Epithelial cell of proximal tubule (primary cell): ENCODE data around the gene CNTLN. TPM values are rescaled to one million over a fixed set of nuclear protein-coding genes. Genes with fewer than 3 reads are reported as not detected.

ENCODE experiments used
- DNase-seq: peaks from one replicate; pipeline ENCODE4 v3.0.0-alpha.2; 2011; ENCODE audit warnings: low read depth
- H3K4me3 ChIP-seq: 2 replicates; pipeline ENCODE4 v1.5.1; 2011; ENCODE audit warnings: low read depth, mild to moderate bottlenecking, low read length
- total RNA-seq: library from RNA; depleted of rRNA; stranded (reverse); fragments of >200 nt; gene quantifications from 2 replicates; pipeline ENCODE4 v1.2.3, GENCODE V29; 2015
- TF ChIP-seq, protein P1 (sequence below): conservative IDR thresholded peaks from 2 replicates; pipeline ENCODE4 v1.5.1; 2012; ENCODE audit warnings: low read depth, mild to moderate bottlenecking, low read length

The CNTLN gene, protein sequence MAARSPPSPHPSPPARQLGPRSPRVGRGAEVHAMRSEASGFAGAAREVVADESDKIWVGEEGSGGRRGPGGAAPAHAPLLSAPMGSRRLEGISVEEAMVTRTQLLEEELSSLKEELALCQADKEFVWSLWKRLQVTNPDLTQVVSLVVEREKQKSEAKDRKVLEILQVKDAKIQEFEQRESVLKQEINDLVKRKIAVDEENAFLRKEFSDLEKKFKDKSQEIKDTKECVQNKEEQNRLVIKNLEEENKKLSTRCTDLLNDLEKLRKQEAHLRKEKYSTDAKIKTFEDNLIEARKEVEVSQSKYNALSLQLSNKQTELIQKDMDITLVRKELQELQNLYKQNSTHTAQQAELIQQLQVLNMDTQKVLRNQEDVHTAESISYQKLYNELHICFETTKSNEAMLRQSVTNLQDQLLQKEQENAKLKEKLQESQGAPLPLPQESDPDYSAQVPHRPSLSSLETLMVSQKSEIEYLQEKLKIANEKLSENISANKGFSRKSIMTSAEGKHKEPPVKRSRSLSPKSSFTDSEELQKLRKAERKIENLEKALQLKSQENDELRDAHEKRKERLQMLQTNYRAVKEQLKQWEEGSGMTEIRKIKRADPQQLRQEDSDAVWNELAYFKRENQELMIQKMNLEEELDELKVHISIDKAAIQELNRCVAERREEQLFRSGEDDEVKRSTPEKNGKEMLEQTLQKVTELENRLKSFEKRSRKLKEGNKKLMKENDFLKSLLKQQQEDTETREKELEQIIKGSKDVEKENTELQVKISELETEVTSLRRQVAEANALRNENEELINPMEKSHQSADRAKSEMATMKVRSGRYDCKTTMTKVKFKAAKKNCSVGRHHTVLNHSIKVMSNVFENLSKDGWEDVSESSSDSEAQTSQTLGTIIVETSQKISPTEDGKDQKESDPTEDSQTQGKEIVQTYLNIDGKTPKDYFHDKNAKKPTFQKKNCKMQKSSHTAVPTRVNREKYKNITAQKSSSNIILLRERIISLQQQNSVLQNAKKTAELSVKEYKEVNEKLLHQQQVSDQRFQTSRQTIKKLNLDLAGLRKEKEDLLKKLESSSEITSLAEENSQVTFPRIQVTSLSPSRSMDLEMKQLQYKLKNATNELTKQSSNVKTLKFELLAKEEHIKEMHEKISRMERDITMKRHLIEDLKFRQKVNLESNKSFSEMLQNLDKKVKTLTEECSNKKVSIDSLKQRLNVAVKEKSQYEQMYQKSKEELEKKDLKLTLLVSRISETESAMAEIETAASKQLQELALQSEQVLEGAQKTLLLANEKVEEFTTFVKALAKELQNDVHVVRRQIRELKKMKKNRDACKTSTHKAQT (N-terminal part only)
- total RNA-seq: 5.6 and 8.1 TPM in 2 replicates

- H3K4me3 ChIP-seq: peak within 1 kb of the TSS; percentile 93
These were observed at the start of gene CNTLN for GRCh38 chr9:17134396-17135294. Gene CNTLN (plus strand): TSS chr9:17135040. CDS start chr9:17135066, 26 bp downstream.

GRCh38 chr9:17088566-17088965 lies 46.3 kb upstream of the CNTLN start:
- H3K4me3 ChIP-seq: no peak overlapping the region
- no peak for DNase-seq
- TF ChIP-seq, protein P1, sequence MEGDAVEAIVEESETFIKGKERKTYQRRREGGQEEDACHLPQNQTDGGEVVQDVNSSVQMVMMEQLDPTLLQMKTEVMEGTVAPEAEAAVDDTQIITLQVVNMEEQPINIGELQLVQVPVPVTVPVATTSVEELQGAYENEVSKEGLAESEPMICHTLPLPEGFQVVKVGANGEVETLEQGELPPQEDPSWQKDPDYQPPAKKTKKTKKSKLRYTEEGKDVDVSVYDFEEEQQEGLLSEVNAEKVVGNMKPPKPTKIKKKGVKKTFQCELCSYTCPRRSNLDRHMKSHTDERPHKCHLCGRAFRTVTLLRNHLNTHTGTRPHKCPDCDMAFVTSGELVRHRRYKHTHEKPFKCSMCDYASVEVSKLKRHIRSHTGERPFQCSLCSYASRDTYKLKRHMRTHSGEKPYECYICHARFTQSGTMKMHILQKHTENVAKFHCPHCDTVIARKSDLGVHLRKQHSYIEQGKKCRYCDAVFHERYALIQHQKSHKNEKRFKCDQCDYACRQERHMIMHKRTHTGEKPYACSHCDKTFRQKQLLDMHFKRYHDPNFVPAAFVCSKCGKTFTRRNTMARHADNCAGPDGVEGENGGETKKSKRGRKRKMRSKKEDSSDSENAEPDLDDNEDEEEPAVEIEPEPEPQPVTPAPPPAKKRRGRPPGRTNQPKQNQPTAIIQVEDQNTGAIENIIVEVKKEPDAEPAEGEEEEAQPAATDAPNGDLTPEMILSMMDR: no peak

More at GRCh38 chr9:17134396-17135294, at the start of gene CNTLN:
- DNase-seq: no peak
- TF ChIP-seq, protein P1: no peak

GRCh38 chr9:17090041-17090440 lies 44.8 kb upstream of the CNTLN start:
- TF ChIP-seq, protein P1: no peak
- no peak for DNase-seq
- no peak overlapping the region for H3K4me3 ChIP-seq

GRCh38 chr9:17116400-17116837 lies 18.4 kb upstream of the CNTLN start:
- H3K4me3 ChIP-seq: no peak overlapping the region
- DNase-seq: no peak
- TF ChIP-seq, protein P1: peak; percentile 50

DNA sequence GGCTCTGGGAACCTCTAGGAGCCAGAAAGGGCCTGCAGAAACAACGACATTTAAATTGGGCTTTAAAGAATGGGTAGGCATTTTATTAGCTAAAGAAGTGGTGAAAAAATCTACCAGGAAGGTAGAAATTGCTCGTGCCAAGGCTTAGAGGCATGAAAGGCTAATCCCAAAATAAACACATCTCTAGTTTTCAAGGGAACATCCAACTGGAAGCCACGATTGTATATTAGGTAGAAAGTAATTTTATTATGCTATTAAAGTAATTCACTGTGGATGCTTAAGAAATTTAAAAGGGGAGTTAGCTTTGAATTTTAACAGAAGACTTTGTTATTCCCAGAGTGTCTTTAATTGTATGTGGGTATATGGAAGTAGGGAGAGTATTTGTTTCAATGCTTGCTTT lies 17.5 kb upstream of the CNTLN start:
- no peak overlapping the region for H3K4me3 ChIP-seq
- TF ChIP-seq, protein P1: no peak
- no peak for DNase-seq
